Right lobe of liver (tissue), 4 donors: ENCODE measurements around the gene DHRS13.

Experiments
- POLR2A ChIP-seq: fragments of 450-650 bp; IDR thresholded peaks from one replicate; pipeline ENCODE4 v1.6.1; 2017; ENCODE audit warnings: antibody characterized with exemption, mild to moderate bottlenecking
- TF ChIP-seq, protein P1 (sequence below), 4 donors: fragments of 200-600 bp in 3 of 4; fragments of 450-650 bp in 1 of 4; IDR thresholded peaks; one replicate each; pipeline versions ENCODE4 v1.5.1 to v1.8.0; 2016 to 2022; ENCODE audit warnings: antibody characterized with exemption in 4 of 4, mild to moderate bottlenecking in 2 of 4
- donor health status: DM: no; HTN: no; CAD: no.
- donor health status: DM: no; HTN: no; CAD: no.
- donor health status: DM: no; HTN: yes; CAD: no.

DNA sequence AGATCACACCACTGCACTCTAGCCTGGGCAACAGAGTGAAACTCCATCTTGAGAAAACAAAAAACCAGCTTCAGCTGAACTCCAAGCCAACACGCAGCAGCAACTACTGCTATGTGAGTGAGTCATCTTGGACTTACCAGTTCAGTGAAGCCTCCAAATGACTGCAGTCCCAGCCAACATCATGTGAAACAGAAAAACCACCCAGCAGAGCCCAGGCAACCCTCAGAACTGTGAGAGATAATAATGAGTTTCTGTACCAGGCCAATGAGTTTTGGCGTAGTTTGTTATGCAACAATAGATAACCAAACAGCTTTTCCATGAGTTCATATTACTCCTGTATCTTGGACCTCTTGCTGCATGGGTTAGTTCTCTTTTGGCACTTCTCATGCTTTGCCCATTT lies 25.2 kb upstream of the DHRS13 start:
- TF ChIP-seq, protein P1, sequence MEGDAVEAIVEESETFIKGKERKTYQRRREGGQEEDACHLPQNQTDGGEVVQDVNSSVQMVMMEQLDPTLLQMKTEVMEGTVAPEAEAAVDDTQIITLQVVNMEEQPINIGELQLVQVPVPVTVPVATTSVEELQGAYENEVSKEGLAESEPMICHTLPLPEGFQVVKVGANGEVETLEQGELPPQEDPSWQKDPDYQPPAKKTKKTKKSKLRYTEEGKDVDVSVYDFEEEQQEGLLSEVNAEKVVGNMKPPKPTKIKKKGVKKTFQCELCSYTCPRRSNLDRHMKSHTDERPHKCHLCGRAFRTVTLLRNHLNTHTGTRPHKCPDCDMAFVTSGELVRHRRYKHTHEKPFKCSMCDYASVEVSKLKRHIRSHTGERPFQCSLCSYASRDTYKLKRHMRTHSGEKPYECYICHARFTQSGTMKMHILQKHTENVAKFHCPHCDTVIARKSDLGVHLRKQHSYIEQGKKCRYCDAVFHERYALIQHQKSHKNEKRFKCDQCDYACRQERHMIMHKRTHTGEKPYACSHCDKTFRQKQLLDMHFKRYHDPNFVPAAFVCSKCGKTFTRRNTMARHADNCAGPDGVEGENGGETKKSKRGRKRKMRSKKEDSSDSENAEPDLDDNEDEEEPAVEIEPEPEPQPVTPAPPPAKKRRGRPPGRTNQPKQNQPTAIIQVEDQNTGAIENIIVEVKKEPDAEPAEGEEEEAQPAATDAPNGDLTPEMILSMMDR (IDR thresholded peaks at IDR 0.05) = no peak
- no peak for TF ChIP-seq POLR2A
